Caki2 (cell line): ENCODE data around the gene DAPP1. TPM values are rescaled to one million over a fixed set of nuclear protein-coding genes. Genes with fewer than 3 reads are reported as not detected.

Experiments used
- DNase-seq: peaks from one replicate; pipeline ENCODE4 v3.0.0-alpha.2; 2015; ENCODE audit warnings: low read depth
- in situ Hi-C: cut with HindIII; loops from 2 replicates; pipeline ENCODE4 v1.10.0; 2016; ENCODE audit warnings: low sequenced_read_pairs, low pct_unique_long_range_greater_than_20kb, mixed read lengths
- total RNA-seq: library from RNA; depleted of rRNA; stranded (reverse); fragments of >200 nt; shearing (Covaris generic); gene quantifications from 2 replicates; pipeline ENCODE4 v1.2.3, GENCODE V29; 2014; ENCODE audit warnings: low replicate concordance

The DAPP1 gene
- total RNA-seq, 1 experiment from 2014 or later, result not detected

DNA sequence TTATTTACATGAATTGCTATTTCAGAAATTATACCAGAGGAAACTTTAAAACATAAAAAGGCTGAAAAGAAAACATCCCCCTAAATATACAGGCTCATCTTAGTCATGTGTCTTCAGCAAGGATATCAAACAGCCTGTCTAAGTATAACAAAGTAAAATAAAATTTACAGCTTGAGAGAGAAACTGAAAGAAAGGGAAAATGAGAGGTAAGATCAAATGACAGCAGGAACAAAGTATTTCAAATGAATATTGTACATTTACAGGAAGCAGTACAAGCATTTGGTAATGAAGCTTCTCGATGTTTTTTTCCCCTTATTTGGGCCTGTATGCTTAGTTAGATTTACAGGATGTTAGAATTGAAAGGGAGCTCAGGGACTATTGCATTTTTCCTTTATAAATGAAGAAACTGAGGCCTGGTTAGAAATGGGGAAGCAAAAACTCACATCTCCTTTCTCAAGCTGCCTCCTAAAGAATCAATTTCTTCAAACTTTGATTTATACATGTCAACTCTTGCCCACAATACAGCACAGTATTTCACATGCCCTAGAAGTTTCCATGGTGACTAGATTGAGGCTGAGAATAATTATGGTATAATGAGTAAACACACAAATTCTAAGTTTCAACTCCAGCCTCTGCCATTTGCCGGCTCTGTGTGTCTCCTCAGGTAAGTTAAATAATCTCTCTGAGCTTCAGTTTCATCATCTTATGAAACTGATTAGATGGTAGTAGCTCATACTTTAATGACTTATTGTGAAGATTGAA lies 29.3 kb downstream of the DAPP1 start:
- DNase-seq, result no peak
- in situ Hi-C loops, result no loop called here

- DNase-seq, result no peak
- in situ Hi-C loops, result no loop called here
Measured at GRCh38 chr4:99846891-99847290, 30.3 kb downstream of the DAPP1 start.

- no peak for DNase-seq
- in situ Hi-C loops, result no loop called here
Measured at GRCh38 chr4:99847362-99847976, 30.8 kb downstream of the DAPP1 start.

DNA sequence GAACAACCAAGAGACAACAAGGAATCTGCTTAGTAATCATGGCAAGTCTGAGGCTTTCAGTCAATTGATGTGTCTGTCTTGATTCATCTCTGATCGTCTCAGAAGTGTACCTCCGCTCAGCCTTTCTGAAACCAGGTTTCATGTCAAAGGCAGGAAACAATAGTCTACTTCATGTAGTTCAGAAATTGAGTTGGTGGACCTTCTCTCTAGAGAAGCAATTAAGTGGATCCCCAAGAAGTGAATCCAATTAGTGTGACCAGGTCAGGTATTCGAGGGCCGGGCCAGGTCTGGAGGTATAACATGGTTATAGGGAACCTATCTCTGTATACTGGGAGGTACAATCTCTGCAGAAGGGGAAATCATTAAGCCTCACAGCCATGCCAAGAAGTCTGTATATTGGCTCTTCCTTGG lies 32.0 kb downstream of the DAPP1 start:
- in situ Hi-C loops, result no loop called here
- no peak for DNase-seq

DNA sequence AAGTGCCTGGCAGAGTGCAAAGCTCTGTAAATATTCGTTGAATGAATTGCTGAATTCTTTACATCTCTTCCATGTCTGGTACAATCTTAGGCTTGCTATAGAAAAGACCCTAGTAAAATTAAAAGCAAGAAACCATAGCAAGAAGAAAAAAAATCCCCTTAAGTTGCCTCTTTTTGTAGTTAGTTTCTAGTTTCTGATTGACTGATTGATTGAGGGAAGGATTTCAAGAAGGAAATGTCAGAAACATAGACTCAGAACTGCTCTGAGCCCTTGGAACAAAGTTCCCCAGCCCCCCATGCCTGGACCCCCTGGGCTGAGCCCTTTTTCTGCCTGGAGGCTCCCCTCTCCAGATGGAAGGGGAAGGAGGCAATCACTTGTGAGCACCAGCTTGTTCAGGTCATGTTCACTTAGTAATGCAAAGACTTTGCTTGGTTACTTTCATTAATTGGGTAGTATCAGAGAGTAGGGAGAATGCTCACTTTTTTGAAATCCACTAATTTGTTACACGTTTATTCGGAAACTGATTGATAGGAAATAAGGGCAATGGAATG lies 35.6 kb downstream of the DAPP1 start:
- DNase-seq, result no peak
- in situ Hi-C loops, result no loop called here

DNA sequence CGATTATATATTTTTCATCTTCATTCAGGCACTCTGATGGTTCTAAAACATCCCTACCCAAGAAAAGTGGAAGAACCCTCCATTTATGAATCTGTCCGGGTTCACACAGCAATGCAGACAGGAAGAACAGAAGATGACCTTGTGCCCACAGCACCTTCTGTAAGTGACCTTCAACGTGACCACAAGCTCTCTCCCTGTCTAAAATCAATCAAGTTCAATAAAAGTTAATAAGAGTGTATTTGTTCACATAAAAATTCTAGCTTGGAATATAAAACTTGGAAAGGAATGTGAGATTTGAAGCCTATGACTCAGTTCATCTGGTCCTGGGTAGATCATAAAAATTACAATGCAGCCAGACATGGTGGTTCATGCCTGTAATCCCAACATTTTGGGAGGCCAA lies 36.6 kb downstream of the DAPP1 start:
- no peak for DNase-seq
- in situ Hi-C loops, result no loop called here

- DNase-seq, result no peak
- in situ Hi-C loops, result no loop called here
Measured at GRCh38 chr4:99853999-99854398, 37.4 kb downstream of the DAPP1 start.

DNA sequence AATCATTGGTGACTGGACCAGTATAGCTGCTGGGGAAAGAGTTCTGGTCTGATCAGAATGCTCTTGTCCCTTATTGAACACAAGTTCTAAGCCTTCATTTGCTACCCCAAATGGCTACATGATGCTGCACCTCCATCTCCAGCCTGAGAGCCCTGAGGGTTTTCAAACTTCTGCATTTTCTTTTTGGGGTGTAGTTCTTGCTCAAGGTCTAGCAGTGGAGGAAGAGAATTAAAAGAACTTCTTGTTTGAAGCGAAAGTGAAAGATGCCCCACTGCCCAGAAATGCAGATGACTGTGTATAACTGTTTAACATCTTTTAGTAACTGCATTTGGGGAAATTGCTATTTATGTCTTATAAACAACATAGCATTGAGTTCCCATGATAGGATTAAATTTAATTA lies 39.1 kb downstream of the DAPP1 start:
- in situ Hi-C loops, result no loop called here
- no peak for DNase-seq

DNA sequence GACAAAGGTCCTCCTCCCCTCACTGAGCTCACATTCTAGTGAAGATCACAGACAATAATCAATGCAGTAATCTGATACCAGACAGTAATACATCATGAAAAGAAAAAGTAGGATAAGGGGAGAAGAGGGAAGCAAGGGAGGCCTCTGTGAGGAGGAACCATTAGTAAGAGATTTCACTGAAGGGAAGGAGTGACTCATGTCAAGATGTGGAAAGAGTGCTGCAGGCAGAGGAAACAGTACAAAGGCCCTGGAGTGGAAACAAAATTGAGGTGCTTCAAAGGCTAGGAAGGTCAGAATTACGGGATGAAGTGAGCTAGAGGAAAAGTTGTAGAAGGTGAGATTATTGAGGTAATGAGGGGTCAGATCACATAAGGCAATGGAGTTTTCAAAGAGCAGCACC lies 39.5 kb downstream of the DAPP1 start:
- no peak for DNase-seq
- in situ Hi-C loops, result no loop called here

DNA sequence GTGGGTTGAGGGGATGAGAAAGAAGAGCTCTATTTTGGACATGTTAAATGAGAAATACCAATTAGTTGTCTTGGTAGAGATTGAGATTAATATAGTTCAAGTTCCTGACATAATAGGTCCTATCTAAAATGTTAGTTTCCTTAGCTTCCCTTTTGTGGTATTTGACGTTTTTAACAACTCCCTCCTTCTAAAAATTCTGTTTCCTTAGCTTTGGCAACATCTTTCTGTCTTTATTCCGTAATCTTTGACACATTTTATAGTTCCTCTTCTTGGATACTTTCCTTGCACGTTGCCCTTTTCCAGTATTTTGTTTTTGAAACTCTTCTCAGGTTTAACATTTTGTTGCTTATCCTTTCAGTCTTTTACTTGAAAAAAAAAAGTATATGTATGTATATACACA lies 40.7 kb downstream of the DAPP1 start:
- in situ Hi-C loops, result no loop called here
- DNase-seq, result no peak

DNA sequence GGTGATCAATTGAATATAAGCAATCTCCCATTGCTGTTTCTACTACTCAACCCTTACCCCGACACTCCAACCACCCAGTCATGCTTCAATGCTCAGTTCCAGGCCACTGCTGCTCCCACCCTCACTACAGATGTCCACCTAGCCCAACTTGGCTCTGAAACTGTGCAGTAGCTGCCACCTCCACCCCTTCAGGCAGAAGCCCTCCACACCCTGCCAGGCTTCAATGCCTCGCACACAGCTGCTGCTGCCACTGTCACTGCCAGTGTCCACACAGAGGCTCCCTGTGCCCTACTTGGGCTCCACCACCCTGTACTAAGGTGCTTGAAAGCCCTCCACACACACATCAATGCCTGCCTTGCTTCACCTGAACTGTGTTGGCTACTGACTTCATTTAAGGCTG lies 43.0 kb downstream of the DAPP1 start:
- in situ Hi-C loops, result no loop called here
- DNase-seq, result no peak

- no peak for DNase-seq
Measured at GRCh38 chr4:99860521-99860920, 43.9 kb downstream of the DAPP1 start.

GRCh38 chr4:99861120-99861905 lies 44.7 kb downstream of the DAPP1 start:
- in situ Hi-C loops, result no loop called here
- DNase-seq, result no peak

More at GRCh38 chr4:99860521-99860920, 43.9 kb downstream of the DAPP1 start:
- in situ Hi-C loops, result no loop called here

- in situ Hi-C loops, result no loop called here
- DNase-seq, result no peak
Measured at GRCh38 chr4:99863804-99864203, 47.2 kb downstream of the DAPP1 start.

- DNase-seq, result peak; percentile 14
- in situ Hi-C loops, result no loop called here
Measured at GRCh38 chr4:99868126-99868596, 51.5 kb downstream of the DAPP1 start.

DNA sequence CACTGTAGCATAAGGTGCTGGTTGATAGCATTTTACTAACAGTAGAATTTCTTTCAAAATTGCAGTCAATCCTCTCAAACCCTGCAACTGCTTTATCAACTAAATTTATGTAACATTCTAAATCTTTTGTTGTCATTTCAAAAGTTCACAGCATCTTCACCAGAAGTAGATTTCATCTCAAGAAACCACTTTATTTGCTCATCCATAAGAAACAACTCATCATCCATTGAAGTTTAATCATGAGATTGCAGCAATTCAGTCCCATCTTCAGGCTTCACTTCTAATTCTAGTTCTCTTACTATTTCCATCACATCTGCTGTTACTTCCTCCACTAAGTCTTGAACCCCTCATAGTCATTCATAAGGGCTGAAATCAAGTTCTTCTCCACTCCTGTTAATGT lies 55.9 kb downstream of the DAPP1 start:
- no peak for DNase-seq
- in situ Hi-C loops, result no loop called here

DNA sequence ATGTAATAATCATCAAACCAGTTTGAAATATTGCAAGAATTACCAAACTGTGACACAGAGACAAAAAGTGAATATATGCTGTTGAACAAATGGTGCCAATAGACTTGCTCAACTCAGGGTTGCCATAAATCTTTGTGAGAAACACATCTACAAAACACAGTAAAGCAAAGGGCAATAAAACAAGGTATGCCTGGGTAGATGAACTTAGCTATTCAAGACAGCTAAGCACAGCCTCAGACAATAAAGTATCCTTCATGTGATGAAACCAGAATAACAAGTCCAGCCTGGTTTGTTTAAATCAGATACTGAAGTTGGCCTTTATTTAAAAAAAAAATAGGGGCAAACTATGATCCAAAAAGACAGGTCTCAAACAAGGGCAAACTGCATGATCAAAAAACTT lies 58.4 kb downstream of the DAPP1 start:
- in situ Hi-C loops, result no loop called here
- DNase-seq, result no peak

GRCh38 chr4:99876946-99877345 lies 60.3 kb downstream of the DAPP1 start:
- DNase-seq, result no peak
- in situ Hi-C loops, result no loop called here

DNA sequence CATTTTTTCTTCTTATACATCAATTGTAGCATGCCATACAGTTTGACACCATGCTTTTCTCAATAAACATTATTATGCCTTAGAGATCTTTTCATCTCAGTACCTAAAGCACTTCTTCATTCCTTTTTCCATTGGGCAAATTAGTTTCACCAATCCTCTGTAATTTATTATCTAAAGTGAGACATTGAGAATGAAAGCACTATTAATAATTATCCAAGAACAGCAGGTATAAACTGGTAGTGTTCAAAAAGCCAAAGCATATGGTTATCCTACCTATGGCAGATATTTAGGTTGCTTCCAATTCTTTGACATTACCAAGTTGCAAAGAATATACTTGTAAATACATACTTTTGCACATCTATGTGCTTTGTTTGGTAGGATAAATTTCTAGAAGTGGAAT lies 62.0 kb downstream of the DAPP1 start:
- DNase-seq, result no peak
- in situ Hi-C loops, result no loop called here
